HUDEP-2 (cell line): Measurements from ENCODE around the gene ABCB4.

Source experiments
- DNase-seq, 76 experiments: peaks; one replicate each; lab custom pipeline; 2025; ENCODE audit not compliant: unreplicated experiment in 76 of 76; lab: John Stamatoyannopoulos, UW

The ABCB4 gene

DNA sequence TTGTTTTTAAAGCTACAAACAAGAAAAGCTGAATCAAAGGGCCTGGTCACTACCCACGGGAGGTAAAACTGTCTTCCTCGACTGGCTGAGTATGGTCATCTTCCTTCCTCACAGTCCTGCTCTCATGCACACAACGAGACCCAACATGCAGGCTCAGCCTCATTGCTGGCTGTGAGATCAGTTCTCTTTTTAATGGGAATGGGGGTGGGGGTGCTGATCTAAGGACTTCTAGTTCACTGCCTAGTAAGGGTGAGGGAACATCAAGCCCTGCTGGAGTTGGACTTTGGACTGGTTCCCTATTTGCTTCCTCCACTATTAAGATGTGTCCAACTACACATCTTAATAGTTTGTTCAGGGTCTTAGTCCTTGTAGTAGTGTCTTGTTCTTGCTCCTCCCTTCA is 48.2 kb downstream of the ABCB4 start:
- DNase-seq, result no peak

DNA sequence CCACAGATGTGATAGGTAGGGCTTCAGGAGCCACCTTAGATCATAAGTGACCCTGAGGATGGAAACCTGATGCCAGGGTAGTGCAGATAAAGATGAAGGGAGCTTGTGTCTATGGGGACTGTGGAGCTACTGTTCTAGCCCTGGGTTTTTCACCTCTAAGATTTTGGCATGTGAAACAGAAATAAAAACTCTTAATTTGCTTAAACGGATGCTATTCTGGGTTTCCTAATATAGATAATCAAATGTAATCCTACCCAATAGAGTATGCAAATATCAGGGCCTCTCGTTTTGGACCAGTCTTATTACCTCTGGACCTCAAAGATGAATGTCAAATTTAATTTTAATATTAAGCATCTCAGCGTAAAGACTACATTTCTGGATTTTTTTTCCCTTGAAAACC is 49.3 kb downstream of the ABCB4 start:
- no peak for DNase-seq

DNA sequence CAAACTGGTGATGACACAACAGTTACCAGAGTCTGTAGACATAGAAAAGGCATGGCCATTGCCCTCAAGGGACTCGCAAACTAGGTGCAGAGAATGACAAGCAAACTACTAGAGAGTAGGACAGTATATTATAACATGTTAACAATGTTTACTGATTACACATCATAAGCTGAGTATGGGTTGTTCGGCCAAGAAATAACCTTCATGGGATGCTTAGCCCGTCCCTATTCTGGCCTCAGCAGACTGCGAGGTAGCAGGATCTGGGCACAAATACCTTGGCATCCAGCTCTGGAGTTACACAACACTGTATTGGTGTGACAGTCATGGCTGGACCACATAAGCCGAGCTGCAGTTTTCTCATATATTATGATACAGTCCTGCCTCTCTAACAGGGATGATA is 51.4 kb downstream of the ABCB4 start:
- no peak for DNase-seq

DNA sequence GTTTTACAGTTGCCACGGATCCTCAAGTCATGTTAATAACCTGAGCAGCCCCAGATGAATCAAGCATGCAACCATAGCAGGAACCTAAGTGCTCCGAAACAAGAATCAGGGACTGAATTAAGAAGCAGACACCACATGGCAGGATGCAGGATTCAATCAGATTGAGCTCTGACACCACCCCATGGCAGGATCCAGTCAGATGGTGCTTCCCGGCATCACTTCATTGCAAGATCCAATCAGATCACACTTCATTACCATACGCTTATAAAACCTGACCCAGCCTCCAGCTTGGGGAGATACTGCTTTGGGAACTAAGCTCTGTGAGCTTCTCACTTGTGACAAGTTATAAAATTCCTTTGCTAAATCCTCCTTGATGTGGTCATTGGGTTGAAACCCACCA is 55.3 kb downstream of the ABCB4 start:
- no peak for DNase-seq

DNA sequence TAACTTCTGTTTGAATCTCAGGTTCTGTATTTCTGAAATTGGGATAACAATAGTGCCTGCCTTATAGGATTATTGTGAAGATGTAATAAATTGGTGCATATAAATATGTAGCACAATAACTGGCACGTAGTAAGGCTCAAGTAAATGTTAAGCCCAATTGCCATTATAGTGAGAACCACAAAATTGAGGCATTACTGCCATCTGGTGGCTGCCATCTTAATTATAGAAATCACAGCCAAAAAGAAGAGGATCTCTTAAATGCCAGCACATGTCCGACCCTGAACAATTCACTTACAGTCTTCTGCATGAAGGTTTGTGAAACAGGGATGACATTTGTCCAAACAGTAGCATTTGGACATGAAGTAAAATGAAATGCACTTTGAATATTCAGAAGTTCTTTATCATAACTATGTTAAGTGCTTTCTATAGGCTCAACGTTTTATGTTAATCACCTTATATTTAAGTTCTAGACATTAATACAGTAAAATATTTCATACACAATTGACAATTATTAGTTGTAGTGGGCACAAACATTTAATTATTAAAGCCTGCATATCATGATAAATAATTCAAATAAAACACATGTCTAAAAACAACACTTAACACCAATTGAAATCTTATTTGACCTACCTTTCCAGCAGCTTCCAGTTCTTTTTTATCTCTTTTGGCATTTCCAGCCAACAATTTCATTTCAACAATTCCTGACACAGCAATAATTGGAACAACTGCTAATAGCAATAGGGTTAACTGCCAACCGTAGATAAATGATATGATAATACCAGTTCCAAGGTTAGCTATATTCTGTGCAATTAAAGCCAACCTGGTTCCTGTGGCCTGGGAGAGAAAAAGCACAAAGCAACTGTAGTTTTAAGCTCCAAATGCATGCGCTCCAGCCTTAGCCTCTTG is 58.5 kb downstream of the ABCB4 start:
- peak in 53 of 76 experiments; percentile 1 to 72 (median 33) for DNase-seq

DNA sequence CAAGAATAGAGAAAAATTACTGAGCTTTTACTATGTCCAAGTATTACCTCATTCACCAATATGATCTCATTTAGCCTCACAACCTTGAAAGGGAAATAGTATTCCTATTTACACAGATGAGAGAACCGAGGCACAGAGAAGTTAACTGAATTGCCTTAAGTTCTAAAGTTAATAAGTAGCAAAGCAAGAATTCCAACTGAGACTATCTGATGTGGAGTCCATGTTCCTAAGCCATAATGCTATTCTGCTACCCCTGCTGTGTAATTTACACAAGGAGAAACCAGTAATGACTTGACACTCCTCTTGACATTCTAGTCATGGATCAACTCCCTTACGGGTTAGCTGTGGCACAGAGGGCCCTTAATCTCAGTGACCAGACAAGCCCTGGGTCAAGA is 60.7 kb downstream of the ABCB4 start:
- no peak for DNase-seq

DNA sequence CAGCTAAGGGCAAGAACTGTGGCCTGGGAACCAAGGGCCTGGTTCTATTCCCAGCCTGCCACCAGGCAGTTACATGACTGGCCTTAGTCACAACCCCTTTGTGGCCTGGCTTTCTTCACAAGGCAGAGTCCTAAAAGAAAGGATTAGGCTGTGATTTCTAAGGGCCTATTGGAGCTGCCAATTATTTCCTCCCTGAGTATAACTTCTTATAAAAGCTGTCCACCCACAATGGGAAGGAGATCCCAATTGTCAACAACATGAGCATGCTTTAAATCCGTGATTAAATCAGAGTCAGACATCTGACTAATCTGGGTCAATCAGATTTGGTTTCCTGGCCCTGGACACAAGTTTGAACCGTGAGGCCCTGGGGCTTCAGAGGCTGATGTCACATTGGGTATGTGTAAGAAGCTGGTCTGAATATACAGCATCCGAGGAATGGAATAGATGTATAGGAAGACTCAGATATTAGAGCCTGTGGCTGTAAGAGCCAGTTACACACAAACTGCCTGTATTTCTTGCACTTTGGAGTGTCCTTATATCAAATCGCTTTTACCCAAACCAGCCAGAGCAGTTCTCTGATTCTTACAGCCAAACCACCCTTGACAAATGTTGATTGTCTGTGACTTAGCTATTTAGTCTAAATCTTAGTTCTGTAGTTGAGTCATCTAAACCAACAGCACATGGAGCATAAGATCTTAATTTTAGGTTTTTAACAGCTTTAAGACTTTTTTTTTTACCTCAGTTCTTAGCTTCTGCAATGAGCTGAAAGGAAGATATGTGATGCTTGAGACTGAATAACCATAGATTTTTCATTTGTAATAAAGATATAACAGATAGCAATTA is 61.3 kb downstream of the ABCB4 start:
- no peak for DNase-seq

DNA sequence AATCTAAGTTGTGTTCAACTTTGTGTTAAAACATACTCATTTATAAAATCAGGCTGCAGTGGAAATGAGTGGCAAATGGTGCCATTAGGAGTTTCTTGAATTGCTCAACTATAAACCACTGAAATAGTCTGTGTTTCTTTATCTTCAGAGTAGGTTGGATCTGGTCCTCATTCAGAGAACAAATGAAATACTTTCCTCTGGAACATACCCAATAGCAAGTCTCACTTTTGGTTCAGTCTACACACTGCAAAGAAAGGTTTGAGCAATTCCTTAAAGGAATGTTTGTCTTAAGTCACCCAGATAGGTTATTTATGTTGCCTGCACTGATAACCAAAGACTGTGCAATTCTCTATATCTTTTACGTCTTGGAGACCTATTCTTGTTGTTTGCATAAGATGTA is 62.5 kb downstream of the ABCB4 start:
- DNase-seq, result no peak

DNA sequence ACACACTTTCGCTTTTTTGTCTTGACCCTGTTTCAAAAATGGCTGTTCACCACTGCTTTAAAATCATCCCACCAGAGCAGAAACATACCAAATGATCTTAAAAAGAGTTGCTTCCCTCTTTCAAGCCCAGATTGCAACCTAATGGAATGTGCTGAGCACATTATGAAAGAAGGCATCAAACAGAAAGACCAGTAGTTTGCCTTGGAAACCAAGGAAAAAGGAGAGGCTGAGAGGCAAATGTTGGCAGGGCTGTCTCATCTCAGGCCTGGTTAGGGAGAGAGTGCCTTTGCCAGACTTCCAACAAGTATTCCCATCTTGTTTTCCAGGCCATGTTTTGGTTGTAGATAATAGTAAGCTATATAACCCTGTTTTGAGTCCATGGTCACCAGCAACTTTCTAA is 64.3 kb downstream of the ABCB4 start:
- no peak for DNase-seq

DNA sequence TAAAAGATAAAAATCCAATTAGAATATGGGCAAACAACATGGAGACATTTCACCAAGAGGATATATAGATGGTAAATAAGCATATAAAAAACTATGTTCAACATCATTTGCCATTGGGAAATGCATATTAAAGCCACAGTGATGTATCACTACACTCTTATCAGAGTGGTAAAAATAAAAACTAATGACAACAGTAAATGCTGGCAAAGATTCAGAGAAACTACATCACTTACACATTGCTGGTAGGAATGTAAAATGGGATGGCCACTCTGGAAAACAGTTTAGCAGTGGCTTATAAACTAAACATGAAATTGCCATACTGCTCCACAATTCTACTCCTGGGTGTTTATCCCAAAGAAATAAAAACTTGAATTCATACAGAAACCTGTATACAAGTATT is 70.8 kb downstream of the ABCB4 start:
- DNase-seq, result no peak

DNA sequence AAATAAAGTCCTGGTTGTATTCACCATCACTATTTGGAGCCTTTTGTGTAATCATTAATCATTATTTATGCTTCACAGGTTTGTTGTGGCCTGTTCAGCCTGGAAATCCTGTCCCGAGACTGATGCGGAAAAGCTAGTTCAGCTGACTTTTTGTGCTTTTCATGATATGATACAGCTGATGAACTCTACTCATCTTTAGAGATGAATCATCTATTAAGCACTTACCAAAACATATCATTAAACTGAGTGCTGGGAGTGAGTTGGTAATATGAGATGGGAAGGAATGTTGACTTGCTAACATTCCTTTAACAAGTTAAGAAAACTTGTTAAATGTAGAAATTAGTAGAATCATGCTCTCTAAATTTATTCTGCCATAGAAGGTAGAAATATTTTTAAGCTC is 77.0 kb downstream of the ABCB4 start:
- DNase-seq, result no peak

DNA sequence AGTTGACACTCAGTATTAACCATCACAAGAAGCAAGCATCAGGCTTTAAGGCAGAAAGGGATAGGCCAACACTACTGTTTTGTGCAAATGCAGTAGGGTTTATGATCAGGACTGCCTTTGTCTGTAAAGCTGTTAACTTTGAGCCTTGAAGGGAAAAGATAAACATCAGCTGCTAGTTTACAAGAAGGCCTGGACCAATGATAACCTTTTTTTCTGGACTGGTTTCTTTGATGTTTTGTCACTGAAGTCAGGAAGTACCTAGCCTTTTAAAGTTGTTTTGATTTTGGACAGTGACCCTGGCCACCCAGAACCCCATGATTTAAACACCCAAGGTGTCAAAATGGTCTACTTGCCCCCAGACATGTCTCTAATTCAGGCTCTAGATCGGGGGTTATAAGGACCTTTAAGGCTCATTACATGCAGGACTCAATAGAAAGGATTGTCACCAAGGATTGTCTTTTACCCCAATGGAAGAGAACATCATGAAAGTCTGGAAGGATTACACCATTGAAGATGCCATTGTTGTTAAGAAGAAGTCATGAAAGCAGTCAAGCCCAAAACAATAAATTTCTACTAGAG is 79.9 kb downstream of the ABCB4 start:
- no peak for DNase-seq

DNA sequence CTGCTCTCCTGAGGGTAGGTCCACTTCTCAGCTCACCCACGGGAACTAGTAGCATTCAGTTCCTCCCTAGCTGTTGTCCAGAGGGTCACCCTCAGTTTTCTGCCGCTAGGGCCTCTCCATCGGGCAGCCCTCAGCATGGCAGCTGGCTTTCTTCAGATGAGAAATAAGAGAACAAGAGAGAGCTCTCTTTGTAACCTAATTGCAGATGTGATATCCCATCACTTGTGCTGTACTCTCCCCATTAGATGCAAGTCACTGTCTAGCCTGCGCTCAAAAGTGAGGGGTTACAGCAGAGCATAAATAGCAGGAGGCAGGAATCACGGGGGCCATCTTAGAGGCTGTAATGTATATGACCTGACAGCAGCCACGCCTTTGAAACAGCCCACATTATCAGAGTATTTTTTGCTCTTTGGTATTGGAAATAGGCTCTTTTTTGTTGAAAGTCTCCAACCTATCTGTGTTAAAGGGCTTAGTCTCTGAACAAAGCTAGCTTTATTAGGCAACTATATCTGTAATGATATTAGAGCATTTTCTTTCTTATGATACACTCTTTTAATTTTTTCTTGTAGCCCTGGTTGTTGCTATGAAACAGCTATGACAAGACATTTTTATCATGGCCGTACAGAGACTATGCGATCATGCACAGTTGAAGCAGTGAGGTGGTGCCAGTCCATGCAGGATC is 84.3 kb downstream of the ABCB4 start:
- DNase-seq, result peak in 1 of 76 experiments; percentile 13

DNA sequence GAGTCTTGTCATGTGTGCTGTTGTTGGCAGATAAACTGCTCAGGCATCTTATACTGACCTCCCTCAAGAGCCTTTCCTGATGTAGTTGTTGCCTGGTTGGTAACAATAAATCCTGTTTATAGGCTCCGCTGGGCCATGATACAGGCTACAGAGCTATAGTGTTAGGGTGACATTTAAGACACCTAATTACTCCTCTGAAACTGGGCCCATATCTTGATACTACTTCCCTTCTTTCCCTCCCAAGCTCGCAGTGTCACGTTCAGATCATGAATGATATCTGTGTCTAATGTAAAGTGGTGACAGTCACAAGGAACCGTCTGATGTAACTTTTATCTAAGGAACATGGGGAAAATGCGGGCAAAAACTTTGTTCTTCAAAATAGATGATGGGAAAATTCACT is 94.6 kb downstream of the ABCB4 start:
- peak in 1 of 76 experiments; percentile 11 for DNase-seq

DNA sequence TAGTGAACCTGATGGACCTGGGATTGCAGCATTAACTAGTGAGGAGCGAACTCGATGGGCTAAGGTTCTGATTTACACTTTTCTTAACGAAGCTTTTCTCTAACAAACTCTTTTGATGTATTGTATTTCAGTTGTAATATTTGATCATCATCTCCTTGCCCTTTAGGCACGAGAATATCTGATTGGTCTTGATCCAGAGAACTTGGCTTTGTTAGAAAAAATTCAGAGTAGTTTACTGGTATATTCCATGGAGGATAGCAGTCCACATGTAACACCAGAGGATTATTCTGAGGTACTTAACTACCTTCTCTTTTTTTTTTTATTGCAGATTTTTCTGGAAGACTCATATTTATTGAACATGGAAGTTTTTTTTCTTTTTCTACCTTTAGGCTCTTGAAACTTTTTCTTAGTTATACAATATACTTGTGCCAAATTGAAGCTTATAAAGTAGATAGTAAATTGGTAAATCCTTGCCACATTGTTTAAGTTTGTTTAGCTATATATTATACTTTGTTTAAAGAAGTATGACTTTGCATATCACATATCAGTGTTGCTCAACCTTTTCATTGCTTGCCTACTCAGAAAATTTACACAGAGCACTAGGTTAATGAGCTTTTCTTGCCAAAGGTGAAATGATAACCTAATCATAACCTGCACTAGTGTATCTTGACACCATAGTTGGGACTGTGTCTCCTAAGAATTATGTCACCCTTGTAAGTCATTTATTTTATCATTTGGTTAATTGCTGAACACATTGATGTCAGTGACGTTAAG is 99.6 kb downstream of the ABCB4 start:
- no peak for DNase-seq

DNA sequence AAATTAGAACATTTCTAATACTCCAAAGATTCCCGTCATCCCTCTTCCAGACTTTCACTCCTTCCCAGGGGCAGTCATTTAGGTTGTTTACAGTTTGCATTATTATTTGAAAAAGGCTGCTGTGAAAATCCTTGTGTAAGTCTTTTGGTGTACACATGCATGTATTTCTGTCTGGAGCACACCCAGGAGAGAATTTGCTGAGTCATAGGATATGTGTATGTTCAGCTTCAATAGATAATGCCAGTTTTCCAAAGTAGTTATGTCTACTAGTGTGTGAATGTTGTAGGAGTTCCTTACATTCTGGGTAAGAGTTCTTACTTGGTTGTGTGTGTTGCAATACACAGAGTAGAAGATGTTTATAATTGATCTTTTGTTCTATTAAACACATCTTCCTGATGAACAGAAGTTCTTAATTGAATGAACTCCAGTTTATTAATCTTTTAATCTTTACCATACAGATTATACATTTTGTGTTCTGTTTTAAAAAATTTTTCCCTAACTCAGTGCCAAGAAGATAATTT is 104.8 kb downstream of the ABCB4 start:
- peak in 12 of 76 experiments; percentile 3 to 45 (median 24) for DNase-seq

DNA sequence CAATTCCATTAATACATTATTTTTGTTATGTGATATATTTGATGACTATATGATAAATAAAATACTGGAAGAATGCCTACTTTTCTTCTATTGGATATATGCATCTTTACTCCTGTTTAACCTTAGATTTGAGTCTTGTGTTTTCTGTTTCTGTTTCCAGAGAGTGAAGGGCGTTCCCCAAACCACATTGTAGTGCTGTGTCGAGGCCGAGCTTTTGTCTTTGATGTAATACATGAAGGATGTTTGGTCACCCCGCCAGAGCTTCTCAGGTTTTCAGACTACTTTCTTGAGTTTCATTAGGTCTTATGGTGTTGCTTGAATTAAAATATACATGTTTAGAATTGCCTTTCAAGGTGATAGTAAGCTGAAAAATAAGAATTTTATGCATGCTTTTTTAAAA is 106.3 kb downstream of the ABCB4 start:
- no peak for DNase-seq

DNA sequence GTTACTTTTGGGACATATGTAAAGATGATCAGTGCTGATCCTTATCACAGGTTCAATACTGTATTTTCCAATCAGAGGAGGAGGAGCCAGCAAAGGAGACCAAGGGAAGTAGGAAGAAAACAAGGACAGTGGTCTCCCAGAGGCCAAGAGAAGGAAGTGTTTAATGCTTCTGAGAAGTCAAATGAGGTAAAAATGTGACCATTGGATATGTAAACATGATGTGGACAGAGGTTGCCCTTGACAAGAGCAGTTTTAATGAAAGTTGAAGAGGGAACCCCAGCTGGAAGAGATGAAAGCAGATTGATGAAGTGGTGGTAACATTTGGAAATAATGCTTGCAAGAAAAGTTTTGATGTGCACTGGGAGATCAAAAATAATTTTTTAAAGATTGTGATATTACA is 111.2 kb downstream of the ABCB4 start:
- DNase-seq, result no peak

DNA sequence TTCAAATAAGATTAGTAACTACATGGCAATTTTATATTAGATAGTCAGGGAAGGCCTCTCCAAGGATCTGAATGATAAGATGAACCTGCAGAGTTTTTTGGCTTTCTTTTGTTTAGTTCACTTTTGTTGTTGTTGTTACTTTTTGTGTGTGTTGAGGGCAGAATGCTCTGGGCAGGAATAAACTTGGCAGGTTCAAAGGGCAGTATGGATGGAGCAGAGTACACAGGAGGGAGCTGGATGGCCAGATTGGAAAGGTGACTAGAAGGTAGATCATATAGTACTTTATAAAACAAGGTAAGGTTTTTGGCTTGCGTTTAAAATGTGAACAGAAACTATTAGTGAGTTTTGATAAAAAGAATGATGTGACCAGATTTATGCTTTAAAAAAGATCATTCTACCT is 112.1 kb downstream of the ABCB4 start:
- DNase-seq, result no peak

DNA sequence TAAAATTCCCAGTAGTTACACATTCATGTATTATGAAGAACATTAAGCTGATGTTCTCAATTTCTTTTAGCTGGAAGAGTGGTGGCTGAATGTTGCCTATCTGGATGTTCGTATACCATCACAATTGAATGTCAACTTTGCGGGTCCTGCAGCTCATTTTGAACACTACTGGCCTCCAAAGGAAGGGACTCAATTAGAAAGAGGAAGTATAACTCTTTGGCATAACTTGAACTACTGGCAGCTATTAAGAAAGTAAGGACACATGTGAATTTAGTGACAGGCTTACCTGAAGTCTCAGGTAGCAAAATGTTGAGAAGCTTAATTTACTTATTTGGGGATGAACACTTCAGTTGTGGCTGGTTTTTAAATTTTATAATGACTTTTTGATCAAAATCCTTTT is 114.2 kb downstream of the ABCB4 start:
- no peak for DNase-seq
